NT2/D1 (cell line): ENCODE results near the gene BCAN.

ENCODE experiments used
- YY1 ChIP-seq: IDR thresholded peaks from 2 replicates; pipeline ENCODE4 v1.6.1; 2011; ENCODE audit not compliant: insufficient read length, insufficient read depth
- ZNF274 ChIP-seq: IDR thresholded peaks from 2 replicates; pipeline ENCODE4 v1.6.1; 2011; ENCODE audit warnings: mild to moderate bottlenecking, low read depth, low read length

- no peak for TF ChIP-seq ZNF274
- TF ChIP-seq YY1, result no peak
Measured at GRCh38 chr1:156625436-156626078, 16.4 kb upstream of the BCAN start.
